IMR-90 (cell line): ENCODE results near the gene SLC9A7. TPM values are rescaled to one million over a fixed set of nuclear protein-coding genes. Genes with fewer than 3 reads are reported as not detected.

ENCODE experiments used
- ATAC-seq: fragments of 200-7000 bp; cut with Tn5 transposase; 2 replicates; pipeline ENCODE4 v1.9.1; 2020; ENCODE audit warnings: low read depth, mild to moderate bottlenecking, moderate library complexity
- BruUV-seq: library from RNA; stranded (reverse); fragments of 400-500 nt; replicated peaks from 2 replicates; lab custom pipeline; 2021; lab: Mats Ljungman, UMichigan
- CTCF ChIA-PET: fragments of 300-600 bp; formaldehyde crosslinking; extraction: SDS; loops from one replicate; lab custom pipeline; 2021; ENCODE audit warnings: antibody characterized with exemption; lab: Yijun Ruan, JAX
- POLR2A ChIA-PET: fragments of 300-600 bp; sonication (Branson Sonifier 250); formaldehyde crosslinking; loops from one replicate; lab custom pipeline; 2022; ENCODE audit warnings: antibody characterized with exemption; ENCODE audit not compliant: unreplicated experiment; lab: Charles Lee
- DNase-seq: peaks from one replicate; pipeline ENCODE4 v3.0.0; 2013
- H2AFZ ChIP-seq: replicated peaks from 2 replicates; pipeline ENCODE3; 2013; ENCODE audit warnings: low read length, mild to moderate bottlenecking; ENCODE audit not compliant: poor library complexity
- H2AK5ac ChIP-seq: 2 replicates; pipeline ENCODE4 v1.6.1; 2013; ENCODE audit warnings: low read depth, low read length, inconsistent platforms
- H2AK9ac ChIP-seq: replicated peaks from 2 replicates; pipeline ENCODE3; 2013; ENCODE audit warnings: mild to moderate bottlenecking, low read depth, low read length, moderate library complexity; ENCODE audit not compliant: poor library complexity
- H2BK120ac ChIP-seq: 2 replicates; pipeline ENCODE4 v1.6.1; 2013; ENCODE audit warnings: low read depth, low read length, inconsistent platforms
- H2BK15ac ChIP-seq: 3 replicates; pipeline ENCODE4 v1.6.1; 2013; ENCODE audit warnings: low read depth, low read length, inconsistent platforms
- H2BK20ac ChIP-seq: 2 replicates; pipeline ENCODE4 v1.6.1; 2013; ENCODE audit warnings: low read depth, mild to moderate bottlenecking, inconsistent platforms, low read length, moderate library complexity
- H2BK5ac ChIP-seq: 2 replicates; pipeline ENCODE4 v1.6.1; 2013; ENCODE audit warnings: mild to moderate bottlenecking, low read depth, low read length, inconsistent platforms; ENCODE audit not compliant: poor library complexity, severe bottlenecking
- H3K14ac ChIP-seq: replicated peaks from 2 replicates; pipeline ENCODE4 v1.6.1; 2013; ENCODE audit warnings: low read depth, low read length, inconsistent platforms
- H3K18ac ChIP-seq: 2 replicates; pipeline ENCODE4 v1.6.1; 2013; ENCODE audit warnings: low read depth, low read length, control low read depth
- H3K23ac ChIP-seq: 2 replicates; pipeline ENCODE4 v1.6.1; 2013; ENCODE audit warnings: low read depth, low read length, inconsistent platforms
- H3K27ac ChIP-seq: 2 replicates; pipeline ENCODE4 v1.5.1; 2013; ENCODE audit warnings: mild to moderate bottlenecking, control low read depth, low read length; ENCODE audit not compliant: insufficient read depth
- H3K27me3 ChIP-seq: 2 replicates; pipeline ENCODE4 v1.6.1; 2013; ENCODE audit warnings: low read length; ENCODE audit not compliant: control insufficient read depth, insufficient read depth
- H3K36me3 ChIP-seq: 2 replicates; pipeline ENCODE4 v1.6.1; 2013; ENCODE audit warnings: low read length, mixed read lengths; ENCODE audit not compliant: control insufficient read depth, insufficient read depth
- H3K4ac ChIP-seq: 2 replicates; pipeline ENCODE4 v1.6.1; 2013; ENCODE audit warnings: low read depth, low read length, inconsistent platforms
- H3K4me1 ChIP-seq: 2 replicates; pipeline ENCODE4 v1.6.1; 2013; ENCODE audit warnings: low read length, mixed read lengths; ENCODE audit not compliant: control insufficient read depth, insufficient read depth
- H3K4me2 ChIP-seq: 2 replicates; pipeline ENCODE4 v1.6.1; 2013; ENCODE audit warnings: low read depth, mild to moderate bottlenecking, control low read depth, low read length, moderate library complexity
- H3K4me3 ChIP-seq: 2 replicates; pipeline ENCODE4 v1.5.1; 2013; ENCODE audit warnings: low read depth, mild to moderate bottlenecking, control low read depth, low read length, moderate library complexity; ENCODE audit not compliant: insufficient read depth
- H3K56ac ChIP-seq: 2 replicates; pipeline ENCODE4 v1.6.1; 2013; ENCODE audit warnings: low read length, inconsistent platforms; ENCODE audit not compliant: insufficient read depth; ENCODE audit errors: extremely low read depth
- H3K79me1 ChIP-seq, 2 experiments: 2 replicates each; pipeline ENCODE4 v1.6.1; 2013; ENCODE audit warnings: low read length in 2 of 2, inconsistent platforms in 1 of 2, low read depth in 1 of 2
- H3K9ac ChIP-seq: 2 replicates; pipeline ENCODE4 v1.6.1; 2013; ENCODE audit warnings: low read depth, low read length, control low read depth
- H3K9me1 ChIP-seq: 2 replicates; pipeline ENCODE4 v1.6.1; 2013; ENCODE audit warnings: low read length, inconsistent platforms; ENCODE audit not compliant: insufficient read depth
- H3K9me3 ChIP-seq: 2 replicates; pipeline ENCODE4 v1.6.1; 2013; ENCODE audit warnings: low read length; ENCODE audit not compliant: control insufficient read depth, insufficient read depth
- H4K20me1 ChIP-seq: 2 replicates; pipeline ENCODE4 v1.6.1; 2013; ENCODE audit warnings: low read length, inconsistent platforms; ENCODE audit not compliant: insufficient read depth
- H4K5ac ChIP-seq: 2 replicates; pipeline ENCODE4 v1.6.1; 2013; ENCODE audit warnings: mild to moderate bottlenecking, low read depth, low read length, control low read depth
- H4K8ac ChIP-seq, 2 experiments: 2 replicates each; pipeline ENCODE4 v1.6.1; 2013; ENCODE audit warnings: low read depth in 2 of 2, low read length in 2 of 2, control low read depth in 1 of 2, inconsistent platforms in 1 of 2
- H4K91ac ChIP-seq: 2 replicates; pipeline ENCODE4 v1.6.1; 2013; ENCODE audit warnings: low read depth, low read length, inconsistent platforms; ENCODE audit not compliant: insufficient read depth
- CEBPB ChIP-seq: IDR thresholded peaks from 2 replicates; pipeline ENCODE4 v1.6.1; 2012; ENCODE audit warnings: low read depth, low read length, improper control_type of control experiment
- CHD1 ChIP-seq: IDR thresholded peaks from 2 replicates; pipeline ENCODE4 v1.6.1; 2012; ENCODE audit warnings: low read depth, low read length, improper control_type of control experiment
- ELK1 ChIP-seq: fragments of 150-350 bp; IDR thresholded peaks from 2 replicates; pipeline ENCODE4 v1.6.1; 2016; ENCODE audit warnings: low read depth, mild to moderate bottlenecking, low read length, moderate library complexity, borderline replicate concordance
- MXI1 ChIP-seq: IDR thresholded peaks from 2 replicates; pipeline ENCODE4 v1.6.1; 2012; ENCODE audit warnings: low read depth, mild to moderate bottlenecking, low read length, moderate library complexity, borderline replicate concordance
- NFE2L2 ChIP-seq: fragments of 150-350 bp; IDR thresholded peaks from 2 replicates; pipeline ENCODE4 v1.6.1; 2016; ENCODE audit warnings: low read depth, mild to moderate bottlenecking, low read length
- POLR2A ChIP-seq: IDR thresholded peaks from 2 replicates; pipeline ENCODE4 v1.6.1; 2012; ENCODE audit warnings: mild to moderate bottlenecking, low read depth, low read length
- SMC3 ChIP-seq: fragments of 150-350 bp; IDR thresholded peaks from 2 replicates; pipeline ENCODE4 v1.6.1; 2016; ENCODE audit warnings: low read depth, mild to moderate bottlenecking, antibody characterized with exemption, low read length, moderate library complexity
- USF2 ChIP-seq: fragments of 150-350 bp; IDR thresholded peaks from 2 replicates; pipeline ENCODE4 v1.6.1; 2017; ENCODE audit warnings: mild to moderate bottlenecking, antibody characterized with exemption, low read length, low read depth
- WGBS, 2 experiments: methylation state at CpG; one replicate each; pipeline versions ENCODE4 v1.1.5 to v1.1.7; 2013; ENCODE audit warnings: missing lambda C conversion rate in 2 of 2; ENCODE audit not compliant: insufficient read length in 1 of 2; ENCODE audit errors: extremely low coverage in 2 of 2; 5-methylcytosine and 5-hydroxymethylcytosine counted together
- dilution Hi-C: fragments of 300-500 bp; cut with HindIII; formaldehyde crosslinking; loops from one replicate; pipeline ENCODE4 v1.14.3; 2018; ENCODE audit warnings: low sequenced_read_pairs; ENCODE audit not compliant: unreplicated experiment
- in situ Hi-C: fragments of 300-500 bp; cut with MboI; formaldehyde crosslinking; loops from 3 replicates; pipeline ENCODE4 v1.14.3; 2019; ENCODE audit warnings: low sequenced_read_pairs, inconsistent platforms, mixed read lengths
- intact Hi-C: fragments of 100-400 bp; cut with micrococcal nuclease; formaldehyde crosslinking; loops from 2 replicates; pipeline ENCODE4 v1.10.0; 2022
- polyA plus RNA-seq, 3 experiments: library from polyadenylated mRNA; depleted of rRNA; stranded (reverse); fragments of >200 nt; gene quantifications; 2 replicates each; pipeline ENCODE4 v1.2.3, GENCODE V29; 2012; ENCODE audit warnings: low replicate concordance in 1 of 3
- total RNA-seq: library from RNA; depleted of rRNA; stranded (reverse); fragments of >200 nt; gene quantifications from 2 replicates; pipeline ENCODE4 v1.2.3, GENCODE V29; 2012

The SLC9A7 gene
- total and polyA plus RNA-seq, 2 of the 4 experiments (the other 2 are of a cell fraction): 14.4 to 76.4 TPM

DNA sequence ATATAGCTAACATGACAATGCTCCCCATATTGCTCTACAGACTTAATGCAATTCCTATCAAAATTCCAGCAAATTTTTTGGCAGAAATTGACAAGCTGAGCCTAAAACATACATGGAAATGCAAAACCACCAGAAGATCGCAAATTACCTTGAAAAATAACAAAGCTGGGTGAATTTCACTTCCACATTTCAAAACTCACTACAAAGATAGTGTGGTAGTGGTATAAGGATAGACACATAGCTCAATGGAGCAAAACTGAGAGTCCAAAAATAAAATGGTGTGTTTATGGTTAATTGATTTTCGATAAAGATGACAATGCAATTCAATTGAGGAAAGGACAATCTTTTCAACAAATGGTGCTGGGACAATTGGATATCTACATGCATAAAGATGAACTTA is 65.8 kb downstream of the SLC9A7 start:
- BruUV-seq: no TSS peak
- Histone ChIP-seq H3K23ac (no peak overlapping the region), H3K27ac (no peak overlapping the region), H3K18ac (no peak overlapping the region), H3K4ac (no peak overlapping the region), H4K8ac (no peak overlapping the region), H4K20me1 (peaks cover 6% of the 10 kb centered on the region; the same call in 1 of the 2 replicates), H3K4me1 (no peaks in the 10 kb centered on the region), H2BK120ac (no peak overlapping the region), H3K79me1 (peaks cover 0 to 3% of the 10 kb centered on the region in 2 experiments; a peak in 1 of 4 replicates), H3K56ac (no peak overlapping the region), H3K27me3 (no peaks in the 10 kb centered on the region), H2AK9ac (no peak overlapping the region), H3K9ac (no peak overlapping the region), H4K91ac (no peak overlapping the region), H4K5ac (no peak overlapping the region), H2AK5ac (no peak overlapping the region), H3K9me1 (peaks cover 3% of the 10 kb centered on the region; the same call in 1 of the 2 replicates), H3K4me3 (no peak overlapping the region), H2BK15ac (no peak overlapping the region), H3K4me2 (no peak overlapping the region), H2BK5ac (no peak overlapping the region), H2AFZ (no peak overlapping the region), H3K9me3 (no peaks in the 10 kb centered on the region), H3K36me3 (no peaks in the 10 kb centered on the region), H3K14ac (no peak overlapping the region), H2BK20ac (no peak overlapping the region)
- in situ Hi-C loops: no loop called here
- ChIA-PET CTCF (no interaction called here), POLR2A (no interaction called here)
- DNase-seq (no peak), ATAC-seq (no peak)
- no CpG with 5 or more reads among the region's 2 CpGs for WGBS, 2 experiments
- dilution Hi-C loops: no loop called here
- intact Hi-C loops: no loop called here
- TF ChIP-seq SMC3 (no peak), ELK1 (no peak), POLR2A (no peak), USF2 (no peak), MXI1 (no peak), CHD1 (no peak), NFE2L2 (no peak), CEBPB (no peak)
